Activated T-cell treated with anti-CD3 and anti-CD28 coated beads, Interleukin-2, amount 50 U/mL, for 4 hours (primary cell): ENCODE measurements around the gene NHLRC1. TPM values are rescaled to one million over a fixed set of nuclear protein-coding genes. Genes with fewer than 3 reads are reported as not detected.
"Not testable (repeated sequence)": the region's sequence is repeated elsewhere in the genome, so short reads cannot be mapped to it uniquely, and the experiment has no call there.

Experiments
- ATAC-seq, 2 donors: fragments of 200-7000 bp; cut with Tn5 transposase; one replicate each; pipeline ENCODE4 v1.10.0; 2021
- DNase-seq: peaks from one replicate; pipeline ENCODE4 v3.0.0-alpha.2; 2020
- H3K27me3 Mint-ChIP-seq: one replicate; pipeline ENCODE4 v1.8.0; 2021; ENCODE audit warnings: low read depth, mixed read lengths
- H3K36me3 Mint-ChIP-seq: one replicate; pipeline ENCODE4 v1.8.0; 2022; ENCODE audit warnings: mixed read lengths; ENCODE audit not compliant: insufficient read depth
- H3K4me1 Mint-ChIP-seq: one replicate; pipeline ENCODE4 v1.8.0; 2021; ENCODE audit warnings: low read depth, mixed read lengths
- H3K4me3 Mint-ChIP-seq: one replicate; pipeline ENCODE4 v1.8.0; 2021; ENCODE audit warnings: mild to moderate bottlenecking, moderate library complexity, mixed read lengths
- H3K9me3 Mint-ChIP-seq: one replicate; pipeline ENCODE4 v1.8.0; 2021; ENCODE audit warnings: mixed read lengths
- total RNA-seq, 3 donors: library from RNA; stranded (reverse); gene quantifications; one replicate each; pipeline ENCODE4 v1.2.1, GENCODE V29; 2021

NHLRC1 gene
- total RNA-seq, 3 donors from 2014 or later: 0.22 to 0.50 (median 0.28) TPM

GRCh38 chr6:18151391-18151790 lies 28.9 kb upstream of the NHLRC1 start:
- not testable (repeated sequence) for ATAC-seq, H3K9me3 Mint-ChIP-seq, H3K4me3 Mint-ChIP-seq, DNase-seq, H3K27me3 Mint-ChIP-seq
- peaks cover 23% of the 10 kb centered on the region for H3K36me3 Mint-ChIP-seq
- H3K4me1 Mint-ChIP-seq: peaks cover 28% of the 10 kb centered on the region

- no peak for DNase-seq
- no peak for ATAC-seq
- Mint-ChIP-seq H3K36me3 (peaks cover 23% of the 10 kb centered on the region), H3K27me3 (no peaks in the 10 kb centered on the region), H3K9me3 (no peaks in the 10 kb centered on the region), H3K4me1 (peaks cover 12% of the 10 kb centered on the region), H3K4me3 (no peak overlapping the region)
These were observed 26.0 kb upstream of the NHLRC1 start for GRCh38 chr6:18148304-18149025.

DNA sequence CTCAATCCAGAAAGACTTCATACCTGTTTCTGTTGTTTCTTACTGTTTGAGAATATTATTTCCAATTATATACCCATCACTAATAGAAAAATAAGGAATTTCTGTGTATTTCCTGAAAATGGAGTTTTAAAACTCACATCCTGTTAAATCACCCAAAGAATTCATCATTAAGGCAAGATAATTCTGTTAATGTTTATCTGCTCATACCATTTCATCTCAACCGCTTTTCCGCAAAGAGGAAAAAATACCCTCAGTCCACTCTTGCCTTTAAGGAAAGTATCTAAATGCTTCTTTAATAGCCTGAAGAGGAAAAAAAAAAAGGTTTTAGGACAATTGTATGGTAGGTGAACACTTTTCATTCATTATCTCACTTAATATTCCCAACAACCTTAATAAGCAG lies 25.1 kb upstream of the NHLRC1 start:
- ATAC-seq: no peak
- Mint-ChIP-seq H3K4me3 (no peak overlapping the region), H3K36me3 (peaks cover 28% of the 10 kb centered on the region), H3K27me3 (no peaks in the 10 kb centered on the region), H3K9me3 (no peaks in the 10 kb centered on the region), H3K4me1 (peaks cover 4% of the 10 kb centered on the region)
- DNase-seq: no peak

DNA sequence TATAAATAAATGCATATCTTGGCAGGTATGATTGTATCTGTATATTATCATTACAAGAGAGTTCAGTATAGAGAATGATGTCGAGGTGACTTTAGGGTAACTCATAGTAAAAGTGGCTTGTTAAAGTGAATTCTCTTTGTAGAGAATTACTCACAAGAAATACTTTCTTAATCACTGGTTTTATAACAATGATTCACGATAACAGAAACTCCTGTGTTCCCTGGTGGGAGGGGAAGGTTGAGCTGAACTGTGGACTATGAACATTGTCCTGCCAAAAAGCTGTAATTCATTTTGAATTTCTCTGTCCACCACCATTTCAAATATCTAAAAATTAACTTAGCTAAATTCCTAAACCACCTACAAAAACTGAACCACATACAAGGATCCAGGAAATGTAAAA lies 24.7 kb upstream of the NHLRC1 start:
- Mint-ChIP-seq H3K9me3 (no peaks in the 10 kb centered on the region), H3K4me1 (peaks cover 2% of the 10 kb centered on the region), H3K36me3 (peaks cover 30% of the 10 kb centered on the region), H3K27me3 (no peaks in the 10 kb centered on the region), H3K4me3 (no peak overlapping the region)
- DNase-seq (no peak), ATAC-seq (peak; percentile 87 to 92)

GRCh38 chr6:18142591-18142861 lies 20.0 kb upstream of the NHLRC1 start:
- no peak overlapping the region for H3K4me3 Mint-ChIP-seq
- H3K9me3 Mint-ChIP-seq: no peaks in the 10 kb centered on the region
- DNase-seq (no peak), ATAC-seq (no peak)
- H3K4me1 Mint-ChIP-seq: peaks cover 2% of the 10 kb centered on the region
- H3K27me3 Mint-ChIP-seq: no peaks in the 10 kb centered on the region
- H3K36me3 Mint-ChIP-seq: peaks cover 32% of the 10 kb centered on the region

- Mint-ChIP-seq H3K4me3 (no peak overlapping the region), H3K9me3 (no peaks in the 10 kb centered on the region), H3K36me3 (peaks cover 30% of the 10 kb centered on the region), H3K4me1 (no peaks in the 10 kb centered on the region), H3K27me3 (no peaks in the 10 kb centered on the region)
- no peak for ATAC-seq
- no peak for DNase-seq
These were observed 19.5 kb upstream of the NHLRC1 start for GRCh38 chr6:18141805-18142590.

GRCh38 chr6:18139935-18140621 lies 17.6 kb upstream of the NHLRC1 start:
- H3K4me3 Mint-ChIP-seq: no peak overlapping the region
- no peaks in the 10 kb centered on the region for H3K27me3 Mint-ChIP-seq
- ATAC-seq (no peak), DNase-seq (no peak)
- no peaks in the 10 kb centered on the region for H3K9me3 Mint-ChIP-seq
- H3K4me1 Mint-ChIP-seq: peaks cover 2% of the 10 kb centered on the region
- H3K36me3 Mint-ChIP-seq: peaks cover 35% of the 10 kb centered on the region

DNA sequence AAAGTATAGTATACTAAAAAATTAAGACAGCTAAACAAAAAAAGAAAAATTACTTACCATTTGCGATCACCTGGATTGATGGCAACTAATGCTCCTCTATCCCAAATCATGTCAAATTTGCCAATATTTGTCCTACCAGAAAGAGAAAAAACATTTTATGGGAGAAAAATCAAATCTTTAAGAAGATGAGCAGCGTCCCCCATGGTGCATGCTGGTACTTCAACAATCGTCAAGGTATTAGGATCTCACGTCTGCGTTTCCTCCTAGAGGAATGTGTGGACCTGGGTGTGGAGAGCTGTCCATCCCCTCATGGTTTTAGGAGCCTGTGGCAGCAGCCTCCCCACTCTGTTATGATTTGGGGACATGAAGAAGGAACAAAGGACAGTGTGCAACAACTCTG lies 16.4 kb upstream of the NHLRC1 start:
- no peak for DNase-seq
- Mint-ChIP-seq H3K4me1 (peaks cover 2% of the 10 kb centered on the region), H3K27me3 (no peaks in the 10 kb centered on the region), H3K9me3 (no peaks in the 10 kb centered on the region), H3K4me3 (no peak overlapping the region), H3K36me3 (peaks cover 35% of the 10 kb centered on the region)
- ATAC-seq: no peak

DNA sequence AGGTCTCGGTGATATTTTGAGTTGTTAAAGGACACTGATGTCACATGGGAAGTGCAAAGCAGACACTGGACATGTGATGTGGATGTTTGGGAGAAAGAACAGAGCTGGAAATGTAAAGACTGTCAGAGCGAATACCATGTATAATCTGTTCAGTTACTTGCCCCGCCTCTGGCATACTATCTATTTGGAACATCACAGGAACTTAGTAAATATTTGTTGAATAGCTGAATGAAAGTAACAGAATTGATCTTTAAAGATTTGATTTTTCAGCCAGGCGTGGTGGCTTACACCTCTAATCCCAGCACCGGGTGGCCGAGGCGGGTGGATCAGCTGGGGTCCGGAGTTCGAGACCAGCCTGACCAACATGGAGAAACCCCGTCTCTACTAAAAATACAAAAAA lies 13.8 kb upstream of the NHLRC1 start:
- Mint-ChIP-seq H3K27me3 (no peaks in the 10 kb centered on the region), H3K36me3 (peaks cover 34% of the 10 kb centered on the region), H3K4me1 (peaks cover 2% of the 10 kb centered on the region), H3K4me3 (no peak overlapping the region), H3K9me3 (no peaks in the 10 kb centered on the region)
- ATAC-seq: no peak
- no peak for DNase-seq

- no peaks in the 10 kb centered on the region for H3K27me3 Mint-ChIP-seq
- ATAC-seq (no peak), DNase-seq (no peak)
- peaks cover 27% of the 10 kb centered on the region for H3K36me3 Mint-ChIP-seq
- peaks cover 2% of the 10 kb centered on the region for H3K4me1 Mint-ChIP-seq
- no peak overlapping the region for H3K4me3 Mint-ChIP-seq
- no peaks in the 10 kb centered on the region for H3K9me3 Mint-ChIP-seq
These were observed 12.7 kb upstream of the NHLRC1 start for GRCh38 chr6:18135171-18135570.

GRCh38 chr6:18132346-18132745 lies 9.9 kb upstream of the NHLRC1 start:
- Mint-ChIP-seq H3K4me1 (peaks cover 2% of the 10 kb centered on the region), H3K4me3 (no peak overlapping the region), H3K36me3 (peaks cover 23% of the 10 kb centered on the region), H3K9me3 (no peaks in the 10 kb centered on the region), H3K27me3 (no peaks in the 10 kb centered on the region)
- ATAC-seq (no peak), DNase-seq (no peak)

DNA sequence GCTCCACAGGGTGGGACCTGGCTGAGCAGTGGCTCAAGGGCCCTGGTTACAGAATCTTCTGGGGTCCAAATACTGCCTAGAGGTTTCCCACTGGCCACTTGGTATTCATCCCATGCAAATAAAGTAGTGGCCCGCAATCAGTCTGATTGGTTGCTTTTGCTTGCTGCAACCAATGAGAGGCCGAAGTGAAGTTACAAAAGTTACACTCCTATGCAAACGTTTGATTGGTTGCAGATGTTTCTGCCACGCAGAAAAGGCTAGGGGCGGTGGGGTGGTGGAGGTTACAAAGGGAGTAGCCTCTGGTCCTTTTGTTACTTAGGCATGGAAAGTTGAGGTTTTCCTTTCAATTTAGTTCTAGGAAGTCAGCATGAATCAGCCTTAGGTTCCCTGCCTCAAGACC lies 3.6 kb upstream of the NHLRC1 start:
- ATAC-seq: no peak
- H3K27me3 Mint-ChIP-seq: peaks cover 11% of the 10 kb centered on the region
- no peaks in the 10 kb centered on the region for H3K9me3 Mint-ChIP-seq
- DNase-seq: no peak
- no peak overlapping the region for H3K4me3 Mint-ChIP-seq
- peaks cover 9% of the 10 kb centered on the region for H3K4me1 Mint-ChIP-seq
- H3K36me3 Mint-ChIP-seq: peaks cover 4% of the 10 kb centered on the region

- Mint-ChIP-seq H3K4me3 (peak overlapping the region; percentile 72), H3K9me3 (no peaks in the 10 kb centered on the region), H3K36me3 (no peaks in the 10 kb centered on the region), H3K4me1 (peaks cover 9% of the 10 kb centered on the region), H3K27me3 (peaks cover 14% of the 10 kb centered on the region)
- no peak for DNase-seq
- ATAC-seq: no peak
These were observed 823 bp downstream of the NHLRC1 start for GRCh38 chr6:18121580-18122127.

GRCh38 chr6:18119236-18119635 lies 3.2 kb downstream of the NHLRC1 start:
- no peak for ATAC-seq
- H3K9me3 Mint-ChIP-seq: no peaks in the 10 kb centered on the region
- no peaks in the 10 kb centered on the region for H3K36me3 Mint-ChIP-seq
- peaks cover 18% of the 10 kb centered on the region for H3K4me1 Mint-ChIP-seq
- no peak overlapping the region for H3K4me3 Mint-ChIP-seq
- DNase-seq: no peak
- H3K27me3 Mint-ChIP-seq: peaks cover 13% of the 10 kb centered on the region
